H1 (cell line): ENCODE measurements around the gene MAP1LC3A. TPM values are rescaled to one million over a fixed set of nuclear protein-coding genes. Genes with fewer than 3 reads are reported as not detected.

Source experiments
- CTCF ChIA-PET: fragments of 300-600 bp; sonication (Branson Sonifier 250); formaldehyde crosslinking; loops from one replicate; lab custom pipeline; 2021; ENCODE audit not compliant: partially characterized antibody; lab: Charles Lee
- POLR2A ChIA-PET: fragments of 300-600 bp; sonication (Branson Sonifier 250); formaldehyde crosslinking; loops from one replicate; lab custom pipeline; 2021; ENCODE audit warnings: inconsistent platforms; ENCODE audit not compliant: partially characterized antibody; lab: Charles Lee
- DNase-seq, 2 experiments: peaks; one replicate each; pipeline versions ENCODE4 v3.0.0 to v3.0.0-alpha.2; 2010 to 2022; ENCODE audit warnings: low spot score in 2 of 2, low read depth in 1 of 2, mixed read lengths in 1 of 2
- FAIRE-seq: peaks from 2 replicates; lab custom pipeline; 2011; peaks lifted over from hg19 to GRCh38; lab: Jason Lieb, UNC
- H2AFZ ChIP-seq: 2 replicates; pipeline ENCODE4 v1.8.1; 2012; ENCODE audit warnings: low read length, inconsistent platforms
- H2AK5ac ChIP-seq: 2 replicates; pipeline ENCODE4 v1.6.1; 2013; ENCODE audit warnings: low read depth, low read length
- H2BK120ac ChIP-seq: replicated peaks from 2 replicates; pipeline ENCODE3; 2013; ENCODE audit warnings: low read depth, low read length, inconsistent platforms
- H2BK12ac ChIP-seq: 2 replicates; pipeline ENCODE4 v1.6.1; 2013; ENCODE audit warnings: low read depth, low read length
- H2BK15ac ChIP-seq: 2 replicates; pipeline ENCODE4 v1.6.1; 2013; ENCODE audit warnings: low read length
- H2BK20ac ChIP-seq: 2 replicates; pipeline ENCODE4 v1.6.1; 2013; ENCODE audit warnings: low read length
- H2BK5ac ChIP-seq: 2 replicates; pipeline ENCODE4 v1.6.1; 2013; ENCODE audit warnings: low read depth, low read length
- H3K14ac ChIP-seq: 2 replicates; pipeline ENCODE4 v1.6.1; 2013; ENCODE audit warnings: inconsistent platforms; ENCODE audit not compliant: insufficient read length
- H3K18ac ChIP-seq: 2 replicates; pipeline ENCODE4 v1.6.1; 2013; ENCODE audit warnings: low read length; ENCODE audit errors: extremely low read depth
- H3K23ac ChIP-seq: 2 replicates; pipeline ENCODE4 v1.6.1; 2013; ENCODE audit warnings: inconsistent platforms; ENCODE audit not compliant: insufficient read length
- H3K23me2 ChIP-seq: 2 replicates; pipeline ENCODE4 v1.6.1; 2013; ENCODE audit warnings: low read depth, low read length
- H3K27ac ChIP-seq: 2 replicates; pipeline ENCODE4 v1.6.1; 2011; ENCODE audit warnings: low read depth, low read length, inconsistent platforms
- H3K27me3 ChIP-seq, 4 experiments: replicated peaks in 1 of 4; 1 replicate in 1 of 4; 2 replicates in 3 of 4; pipeline versions ENCODE4 v1.6.1 to v1.8.1; 2011 to 2013; ENCODE audit warnings: low read length in 3 of 4, mild to moderate bottlenecking in 3 of 4, inconsistent platforms in 2 of 4, mixed read lengths in 2 of 4, moderate library complexity in 1 of 4; ENCODE audit not compliant: control insufficient read depth in 3 of 4, insufficient read depth in 3 of 4; ENCODE audit errors: extremely low read depth in 1 of 4
- H3K36me3 ChIP-seq, 4 experiments: 2 replicates each; pipeline versions ENCODE4 v1.6.1 to v1.8.1; 2011 to 2013; ENCODE audit warnings: mild to moderate bottlenecking in 4 of 4, low read length in 3 of 4, moderate library complexity in 2 of 4, control low read depth in 1 of 4, inconsistent platforms in 1 of 4; ENCODE audit not compliant: insufficient read depth in 4 of 4, control insufficient read depth in 2 of 4
- H3K4ac ChIP-seq: replicated peaks from 2 replicates; pipeline ENCODE3; 2013; ENCODE audit warnings: low read length, low read depth, mixed read lengths, inconsistent platforms; ENCODE audit not compliant: insufficient read length
- H3K4me1 ChIP-seq, 4 experiments: replicated peaks in 1 of 4; 1 replicate in 1 of 4; 2 replicates in 3 of 4; pipeline versions ENCODE4 v1.6.1 to v1.8.1; 2011 to 2013; ENCODE audit warnings: low read length in 3 of 4, inconsistent platforms in 2 of 4, mixed read lengths in 1 of 4; ENCODE audit not compliant: insufficient read depth in 4 of 4, control insufficient read depth in 3 of 4
- H3K4me2 ChIP-seq, 2 experiments: 2 replicates each; pipeline versions ENCODE4 v1.6.1 to v1.8.1; 2011 to 2013; ENCODE audit warnings: low read depth in 2 of 2, low read length in 2 of 2, control low read depth in 1 of 2, inconsistent platforms in 1 of 2, mild to moderate bottlenecking in 1 of 2; ENCODE audit not compliant: insufficient read depth in 1 of 2
- H3K4me3 ChIP-seq, 4 experiments: fragments of 200-600, 300-600 bp in 1 of 4; sonication (generic), shearing (Covaris generic), sonication (Bioruptor Twin) in 1 of 4; 2 replicates each; pipeline versions ENCODE4 v1.5.1 to v1.8.1; 2011 to 2016; ENCODE audit warnings: low read length in 4 of 4, low read depth in 3 of 4, control low read depth in 2 of 4, inconsistent platforms in 2 of 4, mild to moderate bottlenecking in 2 of 4, mixed read lengths in 1 of 4, moderate library complexity in 1 of 4; ENCODE audit not compliant: insufficient read depth in 2 of 4; ENCODE audit errors: extremely low read depth in 1 of 4
- H3K56ac ChIP-seq: replicated peaks from 2 replicates; pipeline ENCODE3; 2013; ENCODE audit warnings: low read depth, mild to moderate bottlenecking, mixed read lengths, low read length, inconsistent platforms; ENCODE audit not compliant: insufficient read length
- H3K79me1 ChIP-seq: 2 replicates; pipeline ENCODE4 v1.6.1; 2013; ENCODE audit warnings: low read depth, low read length, control low read depth
- H3K79me2 ChIP-seq, 2 experiments: 2 replicates each; pipeline versions ENCODE4 v1.6.1 to v1.8.1; 2012 to 2013; ENCODE audit warnings: low read length in 2 of 2, mild to moderate bottlenecking in 2 of 2, inconsistent platforms in 1 of 2; ENCODE audit not compliant: insufficient read depth in 2 of 2, control insufficient read depth in 1 of 2
- H3K9ac ChIP-seq, 4 experiments: replicated peaks in 1 of 4; 1 replicate in 1 of 4; 2 replicates in 3 of 4; pipeline versions ENCODE4 v1.6.1 to v1.8.1; 2011 to 2013; ENCODE audit warnings: low read depth in 3 of 4, low read length in 3 of 4, control low read depth in 2 of 4, mild to moderate bottlenecking in 2 of 4, moderate library complexity in 2 of 4, inconsistent platforms in 1 of 4; ENCODE audit errors: extremely low read depth in 1 of 4
- H3K9me3 ChIP-seq, 2 experiments: 2 replicates each; pipeline versions ENCODE4 v1.6.1 to v1.8.1; 2012 to 2013; ENCODE audit warnings: mild to moderate bottlenecking in 2 of 2, moderate library complexity in 2 of 2, control low read depth in 1 of 2, inconsistent platforms in 1 of 2, low read depth in 1 of 2, low read length in 1 of 2, mixed read lengths in 1 of 2; ENCODE audit not compliant: insufficient read depth in 2 of 2
- H4K20me1 ChIP-seq, 2 experiments: replicated peaks in 1 of 2; 2 replicates each; pipeline versions ENCODE3 to v1.8.1; 2011 to 2013; ENCODE audit warnings: inconsistent platforms in 2 of 2, low read length in 2 of 2, mild to moderate bottlenecking in 1 of 2; ENCODE audit not compliant: insufficient read depth in 2 of 2, control insufficient read depth in 1 of 2
- H4K5ac ChIP-seq: 2 replicates; pipeline ENCODE4 v1.6.1; 2013; ENCODE audit warnings: low read length, low read depth, mixed read lengths, inconsistent platforms; ENCODE audit not compliant: insufficient read length
- H4K8ac ChIP-seq: 2 replicates; pipeline ENCODE4 v1.8.0; 2013; ENCODE audit warnings: mild to moderate bottlenecking, moderate library complexity, low read length, inconsistent platforms; ENCODE audit not compliant: insufficient read depth; ENCODE audit errors: extremely low read depth
- H4K91ac ChIP-seq: replicated peaks from 2 replicates; pipeline ENCODE3; 2013; ENCODE audit warnings: low read length, mixed read lengths, inconsistent platforms; ENCODE audit not compliant: insufficient read length
- ATF3 ChIP-seq: IDR thresholded peaks from 2 replicates; pipeline ENCODE4 v1.6.1; 2011; ENCODE audit warnings: low read depth, mild to moderate bottlenecking, low read length; ENCODE audit not compliant: insufficient read depth
- CREB1 ChIP-seq: IDR thresholded peaks from 2 replicates; pipeline ENCODE4 v1.6.1; 2012; ENCODE audit warnings: inconsistent platforms
- SAP30 ChIP-seq: fragments of 300-600 bp; sonication (generic); IDR thresholded peaks from 2 replicates; pipeline ENCODE4 v1.7.1; 2012; ENCODE audit warnings: low read length, moderate library complexity, mild to moderate bottlenecking, inconsistent platforms; ENCODE audit not compliant: insufficient read depth, insufficient replicate concordance
- WGBS, 2 experiments: shearing (Covaris generic) in 1 of 2; methylation state at CpG; one replicate each; pipeline versions ENCODE4 v1.1.6 to v1.1.7; 2013 to 2015; ENCODE audit warnings: low lambda C conversion rate in 2 of 2, mixed read lengths in 2 of 2, inconsistent platforms in 1 of 2, low coverage in 1 of 2, missing lambda C conversion rate in 1 of 2; ENCODE audit not compliant: insufficient replicate concordance in 2 of 2, insufficient coverage in 1 of 2, insufficient read length in 1 of 2; ENCODE audit errors: extremely low coverage in 1 of 2, missing lambda C conversion rate in 1 of 2; 5-methylcytosine and 5-hydroxymethylcytosine counted together
- polyA plus RNA-seq, 7 experiments: library from polyadenylated mRNA; depleted of rRNA in 3 of 7; stranded (reverse) in 5 of 7; unstranded in 2 of 7; fragments of >200 nt in 5 of 7; fragments of 200-250 nt in 2 of 7; gene quantifications; 1 replicate in 5 of 7; 2 replicates in 1 of 7; 4 replicates in 1 of 7; pipeline versions ENCODE4 v1.2.1 to v1.2.3, GENCODE V29; 2011 to 2013; ENCODE audit warnings: missing spikeins in 2 of 7, mixed read lengths in 2 of 7
- total RNA-seq: library from RNA; stranded (reverse); fragmentation: NEBNext Ultra II Directional; extraction: Animal tissue kit (Norgen Biotek cat#: 25700); gene quantifications from 2 replicates; pipeline ENCODE4 v1.2.1, GENCODE V29; 2021

MAP1LC3A gene
- total and polyA plus RNA-seq, 2 of the 8 experiments (the other 6 are each of a cell fraction or from before 2014, with no cell fraction given) = 5.0 to 6.1 TPM

- 90% methylated on average over 9 of the region's 9 CpGs; no CpG with 5 or more reads in 1 of the 2 experiments for WGBS, 2 experiments
Observed at GRCh38 chr20:34566978-34567891, 8.7 kb downstream of the MAP1LC3A start.

More at GRCh38 chr20:34566978-34567891, 8.7 kb downstream of the MAP1LC3A start:
- Histone ChIP-seq H3K27me3 (no peaks in the 10 kb centered on the region; a peak in 1 of 7 replicates), H3K18ac (no peak overlapping the region), H4K5ac (no peak overlapping the region), H2BK12ac (no peak overlapping the region), H2BK15ac (no peak overlapping the region), H3K4me3 (no peak overlapping the region), H3K4ac (no peak overlapping the region), H2BK20ac (no peak overlapping the region), H3K79me1 (peaks cover 6% of the 10 kb centered on the region; the same call in 1 of the 2 replicates), H2AK5ac (no peak overlapping the region), H3K79me2 (no peaks in the 10 kb centered on the region), H4K8ac (no peak overlapping the region), H3K23ac (no peak overlapping the region), H3K9ac (no peak overlapping the region), H4K20me1 (peaks cover 0 to 4% of the 10 kb centered on the region in 2 experiments), H4K91ac (no peak overlapping the region), H3K23me2 (peaks cover 3% of the 10 kb centered on the region), H3K4me2 (no peak overlapping the region), H3K4me1 (0 out of 7 replicates have a peak, but pooled peaks cover 0 to 4% (median 1%) of the 10 kb centered on the region in 4 experiments), H3K56ac (no peak overlapping the region), H3K14ac (no peak overlapping the region), H3K36me3 (no peaks in the 10 kb centered on the region), H2BK5ac (no peak overlapping the region; the same call in 1 of the 2 replicates), H3K9me3 (no peaks in the 10 kb centered on the region), H2BK120ac (no peak overlapping the region), H3K27ac (no peak overlapping the region), H2AFZ (no peak overlapping the region)
- TF ChIP-seq SAP30 = no peak
- TF ChIP-seq CREB1 = no peak
- TF ChIP-seq ATF3 = no peak
- DNase-seq (no peak), FAIRE-seq (no peak)
- ChIA-PET POLR2A (interaction anchor here (2.0 kb wide), 1 partner anchor 9 kb away, joined by 8 read pairs; the partner anchor contains the start of gene MAP1LC3A), CTCF (interaction anchor here (1.2 to 1.9 kb wide), 5 partner anchors 11 to 140 kb away, joined by 3 to 7 read pairs (median 5); no protein-coding TSS in a partner anchor)
